Cerebellar cortex (tissue), 1 donor: Measurements from ENCODE around the gene CDA.

Source experiments
- DNase-seq: peaks from one replicate; pipeline ENCODE4 v3.0.0-alpha.2; 2015; ENCODE audit warnings: low spot score

The CDA gene

GRCh38 chr1:20588634-20589225 is at the start of gene CDA:
Gene CDA (plus strand): TSS chr1:20589097. CDS start chr1:20589130, 33 bp downstream.
- DNase-seq, result no peak

GRCh38 chr1:20540281-20540680 is 48.6 kb upstream of the CDA start:
- DNase-seq, result no peak

GRCh38 chr1:20546637-20547036 is 42.3 kb upstream of the CDA start:
- DNase-seq, result no peak

GRCh38 chr1:20551161-20551560 is 37.7 kb upstream of the CDA start:
- no peak for DNase-seq

GRCh38 chr1:20551945-20552727 is 36.8 kb upstream of the CDA start, which contains the start of gene FAM43B:
Gene FAM43B (plus strand): TSS chr1:20552573. CDS start chr1:20552974, 401 bp downstream.
- peak; percentile 88 for DNase-seq

GRCh38 chr1:20552728-20553445 is 36.0 kb upstream of the CDA start:
- DNase-seq, result peak; percentile 32

GRCh38 chr1:20555025-20555757 is 33.7 kb upstream of the CDA start:
- peak; percentile 55 for DNase-seq

GRCh38 chr1:20555758-20556120 is 33.2 kb upstream of the CDA start:
- no peak for DNase-seq

GRCh38 chr1:20558191-20558590 is 30.7 kb upstream of the CDA start:
- DNase-seq, result no peak

GRCh38 chr1:20560966-20561365 is 27.9 kb upstream of the CDA start:
- DNase-seq, result no peak

GRCh38 chr1:20565234-20565633 is 23.7 kb upstream of the CDA start:
- no peak for DNase-seq

- no peak for DNase-seq
Observed at GRCh38 chr1:20569523-20570098, 19.3 kb upstream of the CDA start.

GRCh38 chr1:20571427-20571826 is 17.5 kb upstream of the CDA start:
- DNase-seq, result no peak

- no peak for DNase-seq
Observed at GRCh38 chr1:20573987-20574386, 14.9 kb upstream of the CDA start.

- DNase-seq, result peak; percentile 64
Observed at GRCh38 chr1:20574686-20575540, 14.0 kb upstream of the CDA start.

GRCh38 chr1:20575541-20576336 is 13.2 kb upstream of the CDA start:
- no peak for DNase-seq

- no peak for DNase-seq
Observed at GRCh38 chr1:20578062-20578461, 10.8 kb upstream of the CDA start.

- DNase-seq, result no peak
Observed at GRCh38 chr1:20578721-20579395, 10.0 kb upstream of the CDA start.

GRCh38 chr1:20584890-20585289 is 4.0 kb upstream of the CDA start:
- no peak for DNase-seq
